Measurements from ENCODE around the gene SIPA1L3.
"Not testable (repeated sequence)": the region's sequence is repeated elsewhere in the genome, so short reads cannot be mapped to it uniquely, and the experiment has no call there.

Gene SIPA1L3

DNA sequence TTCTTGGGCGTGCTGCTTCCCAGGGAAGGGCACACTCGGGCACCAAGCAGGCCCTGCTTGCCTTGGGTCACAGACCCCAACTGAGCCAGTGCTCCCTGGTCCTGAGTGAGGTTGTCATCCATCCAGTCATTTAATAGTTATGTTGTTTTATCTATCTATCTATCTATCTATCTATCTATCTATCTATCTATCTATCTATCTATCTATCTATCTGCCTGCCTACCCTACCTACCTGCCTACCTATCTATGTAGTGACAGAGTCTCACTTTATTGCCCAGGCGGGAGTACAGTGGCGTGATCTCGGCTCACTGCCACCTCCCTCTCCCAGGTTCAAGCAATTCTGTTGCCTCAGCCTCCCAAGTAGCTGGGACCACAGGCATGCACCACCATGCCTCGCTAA is 164.0 kb downstream of the SIPA1L3 start:
- not testable (repeated sequence) for DNase-seq (ENCODE audit: low spot score)

DNA sequence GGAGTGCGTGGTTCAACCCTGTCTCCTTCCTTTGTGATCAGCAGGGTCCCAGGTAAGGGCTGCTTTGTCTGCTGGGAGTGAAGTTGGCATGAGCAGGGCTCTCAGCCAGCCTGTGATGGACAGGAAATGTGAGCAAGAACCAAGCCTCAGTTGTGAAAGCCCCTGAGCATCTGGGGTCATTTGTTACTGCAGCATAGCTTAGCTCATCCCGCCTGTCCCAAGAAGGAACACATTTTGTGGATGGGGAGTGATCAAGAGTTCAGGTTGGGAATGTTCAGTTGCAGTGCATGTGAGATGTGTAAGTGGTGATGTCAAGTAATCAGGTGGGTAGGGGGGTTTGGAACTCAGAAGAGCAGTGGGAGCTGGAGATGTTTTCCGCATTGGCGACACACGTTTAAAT is 164.6 kb downstream of the SIPA1L3 start:
- no peak for DNase-seq (ENCODE audit: low spot score)

DNA sequence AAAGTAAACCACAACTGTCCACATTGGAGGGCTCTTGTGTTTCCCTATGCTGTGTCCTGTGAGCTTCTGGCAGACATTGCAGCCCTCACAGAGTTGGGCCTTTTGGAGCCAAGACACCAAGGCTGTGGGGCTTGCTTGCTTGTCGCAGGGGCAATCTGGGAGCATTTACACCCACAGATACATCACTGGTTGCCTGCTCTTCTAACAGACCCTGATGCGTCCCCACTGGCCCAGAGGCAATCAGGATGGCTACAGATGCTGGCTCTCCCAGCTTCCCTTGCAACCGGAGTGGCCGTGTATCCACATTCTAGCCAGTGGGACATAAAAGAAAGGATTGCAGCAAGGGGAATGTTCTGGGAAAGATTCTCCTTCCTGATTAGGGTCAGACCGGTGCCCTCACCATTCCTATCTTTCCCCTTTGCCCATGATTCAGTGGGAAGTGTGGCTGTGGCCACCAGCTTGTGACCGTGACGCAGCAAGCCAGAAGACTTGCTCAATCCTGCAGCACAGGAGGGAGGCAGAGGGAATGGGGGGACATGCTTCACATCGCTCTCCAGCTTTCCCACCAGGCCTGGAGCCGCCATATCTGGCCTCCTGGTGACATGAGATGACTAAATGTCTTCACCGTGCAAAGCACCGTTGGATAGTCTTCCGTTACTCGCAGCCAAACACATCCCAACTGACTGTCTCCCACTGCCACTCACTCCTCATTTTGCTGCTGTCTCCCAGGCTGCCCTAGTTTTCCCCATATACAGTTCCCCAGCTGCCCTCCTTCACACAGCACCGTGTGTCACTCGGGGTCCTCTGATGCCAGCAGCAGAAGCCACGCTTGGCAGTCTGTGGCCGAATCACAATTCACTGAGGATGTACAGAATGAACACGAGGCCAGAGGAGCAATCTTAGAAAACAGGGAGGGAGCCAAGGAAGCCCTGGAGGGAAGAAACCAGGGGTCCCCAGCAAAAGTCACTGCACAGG is 166.1 kb downstream of the SIPA1L3 start:
- DNase-seq (ENCODE audit: low spot score): no peak

DNA sequence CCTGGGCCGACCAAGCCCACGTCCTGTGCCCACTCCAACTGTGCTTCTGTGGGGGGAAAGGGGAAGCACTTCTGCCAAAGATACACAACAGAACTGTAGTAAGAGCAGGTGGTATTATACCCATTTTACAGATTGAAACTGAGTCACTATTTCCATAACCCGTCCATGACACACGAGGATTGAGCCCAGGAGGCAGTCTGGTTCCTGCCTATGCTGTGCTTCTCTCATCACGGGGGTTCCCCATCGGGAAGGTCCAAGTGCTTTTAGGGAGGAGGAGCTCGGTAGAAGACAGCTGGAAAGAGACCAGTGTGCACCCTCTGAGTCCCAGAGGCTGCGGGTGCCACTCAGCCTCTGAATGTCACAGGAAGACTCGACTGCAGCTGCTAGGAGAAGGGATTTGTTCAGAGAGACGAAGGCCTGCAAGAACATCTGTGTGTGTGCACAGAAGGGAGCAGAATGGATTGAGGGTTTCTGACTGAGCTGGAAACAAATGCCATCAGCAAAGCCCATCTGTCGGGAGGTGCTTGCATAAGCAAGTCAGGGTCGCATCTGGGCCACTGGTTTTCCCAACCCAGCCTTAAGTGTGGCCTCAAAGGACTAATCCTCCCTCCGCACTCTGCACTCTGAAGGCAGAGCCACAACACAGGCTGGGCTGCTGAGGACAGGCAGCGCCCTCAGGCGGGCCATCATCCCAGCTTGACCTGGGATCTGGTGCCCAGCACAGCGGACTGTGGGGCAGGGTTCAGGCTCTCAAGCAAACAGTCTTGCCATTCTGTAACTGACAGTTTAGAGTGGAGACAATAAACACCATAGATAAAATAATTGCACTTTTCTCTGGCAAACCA is 167.1 kb downstream of the SIPA1L3 start:
- no peak for DNase-seq (ENCODE audit: low spot score)

DNA sequence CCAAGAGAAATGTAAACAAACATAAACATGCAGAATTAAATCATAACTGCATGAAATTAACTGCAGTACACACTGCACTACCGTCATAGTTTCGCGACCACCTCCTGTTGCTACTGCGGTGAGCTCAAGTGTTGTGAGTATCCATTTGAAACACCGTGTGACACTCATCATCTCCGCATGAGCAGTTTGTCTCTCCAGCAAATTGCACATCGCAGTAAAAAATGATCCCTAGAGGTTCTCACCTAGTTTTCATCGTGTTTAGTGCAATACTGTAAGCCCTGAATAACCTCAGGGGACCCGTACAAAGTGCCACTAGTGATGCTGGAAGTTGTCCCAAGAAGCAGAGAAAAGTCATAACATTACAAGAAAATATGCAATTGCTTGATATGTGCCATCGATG is 169.3 kb downstream of the SIPA1L3 start:
- DNase-seq (ENCODE audit: low spot score): no peak

DNA sequence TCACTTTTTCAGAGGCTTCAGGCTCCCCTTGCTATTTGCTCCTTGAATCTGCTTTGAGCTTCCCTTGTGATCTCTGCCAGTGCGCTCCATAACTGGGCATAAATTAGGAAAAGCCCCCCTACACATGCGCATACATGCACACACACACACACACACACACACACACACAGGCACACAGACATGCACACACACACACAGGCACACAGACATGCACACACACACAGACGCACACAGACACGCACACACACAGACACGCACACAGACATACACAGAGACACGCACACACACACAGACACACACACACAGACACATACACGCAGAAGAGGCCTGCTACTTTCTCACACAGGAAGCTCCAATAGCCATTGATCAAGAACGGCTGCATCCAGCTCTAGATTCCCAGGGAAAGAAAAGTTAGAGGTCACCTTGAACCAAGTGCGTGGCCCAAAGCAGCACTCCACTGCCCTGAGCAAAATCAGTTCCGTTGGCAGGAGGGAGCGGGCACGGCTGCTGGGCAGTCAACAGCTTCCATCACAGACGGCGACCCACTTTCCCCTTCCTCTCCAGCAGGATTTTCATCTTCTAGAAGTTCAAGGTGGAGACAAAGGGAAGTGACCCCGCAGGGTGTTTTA is 171.4 kb downstream of the SIPA1L3 start:
- no peak for DNase-seq (ENCODE audit: low spot score)

DNA sequence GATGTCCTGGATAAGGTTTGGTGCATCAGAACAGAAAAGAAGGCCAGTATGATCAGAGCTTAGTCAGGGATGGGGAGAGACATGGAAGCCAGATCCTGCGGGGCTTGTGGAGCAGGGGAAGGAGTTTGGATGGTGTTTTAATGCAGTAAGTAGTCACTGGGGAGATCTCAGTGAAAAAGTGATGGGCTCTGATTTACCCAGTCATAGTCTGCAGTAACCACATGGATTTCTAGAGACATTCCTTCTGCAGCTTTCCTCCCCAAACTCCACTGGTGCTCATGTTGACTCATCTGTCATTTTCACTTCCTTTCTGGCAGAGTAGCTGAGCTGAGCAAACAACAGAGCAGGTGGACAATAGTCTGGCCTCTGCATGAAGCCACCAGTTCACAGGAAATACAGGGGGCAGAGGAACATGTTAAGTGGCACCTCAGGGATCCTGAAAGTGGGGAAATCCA is 172.9 kb downstream of the SIPA1L3 start:
- DNase-seq (ENCODE audit: low spot score): no peak

DNA sequence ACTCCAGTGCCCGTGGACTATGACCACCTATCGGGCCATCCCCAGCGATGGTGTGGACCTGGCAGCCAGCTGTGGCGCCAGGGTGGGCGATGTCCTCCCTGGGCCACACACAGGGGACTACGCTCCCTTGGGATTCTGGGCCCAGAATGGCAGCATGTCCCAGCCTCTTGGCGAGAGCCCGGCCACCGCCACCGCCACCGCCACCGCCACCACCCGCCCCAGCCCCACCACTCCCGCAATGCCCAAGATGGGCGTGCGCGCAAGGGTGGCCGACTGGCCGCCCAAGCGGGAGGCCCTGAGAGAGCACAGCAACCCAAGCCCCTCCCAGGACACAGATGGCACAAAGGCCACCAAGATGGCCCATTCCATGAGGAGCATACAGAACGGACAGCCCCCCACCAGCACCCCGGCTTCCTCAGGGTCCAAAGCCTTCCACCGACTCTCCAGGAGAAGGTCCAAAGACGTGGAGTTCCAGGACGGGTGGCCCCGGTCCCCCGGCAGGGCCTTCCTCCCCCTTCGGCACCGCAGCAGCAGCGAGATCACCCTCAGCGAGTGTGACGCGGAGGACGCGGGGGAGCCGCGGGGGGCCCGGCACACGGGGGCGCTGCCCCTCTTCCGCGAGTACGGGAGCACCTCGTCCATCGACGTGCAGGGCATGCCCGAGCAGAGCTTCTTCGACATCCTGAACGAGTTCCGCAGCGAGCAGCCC is 174.7 kb downstream of the SIPA1L3 start:
- DNase-seq (ENCODE audit: low spot score): no peak

DNA sequence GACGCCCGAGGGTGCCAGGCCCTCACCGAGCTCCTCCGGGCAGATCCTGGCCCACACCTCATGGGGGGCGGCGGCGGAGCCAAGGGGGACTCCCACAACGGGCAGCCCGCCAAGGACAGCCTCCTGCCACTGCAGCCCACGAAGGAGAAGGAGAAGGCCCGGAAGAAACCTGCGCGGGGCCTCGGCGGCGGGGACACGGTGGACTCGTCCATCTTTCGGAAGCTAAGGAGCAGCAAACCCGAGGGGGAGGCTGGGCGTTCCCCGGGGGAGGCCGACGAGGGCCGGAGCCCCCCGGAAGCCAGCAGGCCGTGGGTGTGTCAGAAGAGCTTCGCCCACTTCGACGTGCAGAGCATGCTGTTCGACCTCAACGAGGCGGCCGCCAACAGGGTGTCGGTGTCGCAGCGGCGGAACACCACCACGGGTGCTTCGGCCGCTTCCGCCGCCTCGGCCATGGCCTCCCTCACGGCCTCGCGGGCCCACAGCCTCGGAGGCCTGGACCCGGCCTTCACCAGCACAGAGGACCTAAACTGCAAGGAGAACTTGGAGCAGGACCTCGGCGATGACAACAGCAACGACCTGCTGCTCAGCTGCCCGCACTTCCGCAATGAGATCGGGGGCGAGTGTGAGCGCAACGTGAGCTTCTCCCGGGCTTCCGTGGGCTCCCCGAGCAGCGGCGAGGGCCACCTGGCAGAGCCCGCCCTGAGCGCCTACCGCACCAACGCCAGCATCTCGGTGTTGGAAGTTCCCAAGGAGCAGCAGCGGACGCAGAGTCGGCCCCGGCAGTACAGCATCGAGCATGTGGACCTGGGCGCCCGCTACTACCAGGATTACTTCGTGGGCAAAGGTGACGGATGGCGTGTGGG is 175.5 kb downstream of the SIPA1L3 start:
- no peak for DNase-seq (ENCODE audit: low spot score)

DNA sequence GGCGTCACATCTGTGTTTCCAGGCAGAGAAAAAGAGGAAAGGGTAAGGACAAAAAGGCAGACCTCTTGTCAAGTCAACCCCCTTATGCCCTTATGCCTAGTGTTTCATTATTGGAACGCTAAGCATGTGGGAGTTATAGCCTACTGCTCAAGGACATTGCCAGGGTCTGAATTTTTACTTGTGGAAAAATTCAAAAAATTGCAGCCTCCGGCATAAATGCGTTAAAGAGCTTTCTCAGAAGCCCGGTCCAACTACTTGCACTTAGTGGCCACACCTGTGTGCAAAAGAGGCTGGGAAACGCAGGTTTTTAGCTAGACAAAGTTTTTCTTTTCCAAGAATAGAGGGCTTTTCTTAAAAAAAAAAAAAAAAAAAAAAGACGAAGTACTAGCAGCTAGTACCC is 177.2 kb downstream of the SIPA1L3 start:
- no peak for DNase-seq (ENCODE audit: low spot score)

DNA sequence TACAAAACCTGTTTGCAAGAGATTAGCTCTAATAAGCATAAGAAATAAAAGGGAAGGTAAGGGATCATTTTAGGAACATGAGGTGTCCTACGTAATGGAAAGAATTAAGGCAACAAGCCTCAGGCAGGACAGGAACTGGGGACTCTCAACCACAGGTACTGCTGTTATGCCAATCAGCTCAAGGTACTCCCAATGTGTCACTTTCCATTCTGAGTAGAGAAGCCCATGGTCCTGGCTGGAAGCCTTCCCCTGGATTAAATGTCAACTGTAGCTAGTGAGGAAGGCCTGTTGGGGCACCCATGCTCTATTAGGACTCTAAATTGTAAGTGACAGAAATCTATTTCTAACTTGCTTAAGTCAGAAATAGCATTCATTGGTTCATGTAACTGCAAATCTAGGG is 182.4 kb downstream of the SIPA1L3 start:
- DNase-seq (ENCODE audit: low spot score): no peak

DNA sequence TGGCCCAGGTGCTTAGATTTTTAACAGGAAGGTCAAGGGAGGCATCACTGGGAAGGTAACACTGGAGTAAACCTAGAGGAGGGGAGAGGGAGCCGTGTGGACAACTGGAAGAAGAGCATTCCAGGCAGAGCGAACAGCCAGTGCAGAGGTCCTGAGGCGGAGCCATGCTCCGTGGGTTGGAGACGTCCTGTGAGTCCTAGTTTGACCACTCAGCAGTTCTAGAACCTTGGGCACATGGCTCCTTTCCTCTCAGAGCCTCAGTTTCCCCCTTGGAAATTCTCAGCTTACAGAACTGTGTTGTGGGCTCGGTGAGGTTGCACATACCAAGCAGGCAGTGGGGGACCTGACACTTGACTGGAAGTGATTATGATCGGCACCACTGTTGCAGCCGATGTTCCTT is 186.1 kb downstream of the SIPA1L3 start:
- DNase-seq (ENCODE audit: low spot score): no peak

DNA sequence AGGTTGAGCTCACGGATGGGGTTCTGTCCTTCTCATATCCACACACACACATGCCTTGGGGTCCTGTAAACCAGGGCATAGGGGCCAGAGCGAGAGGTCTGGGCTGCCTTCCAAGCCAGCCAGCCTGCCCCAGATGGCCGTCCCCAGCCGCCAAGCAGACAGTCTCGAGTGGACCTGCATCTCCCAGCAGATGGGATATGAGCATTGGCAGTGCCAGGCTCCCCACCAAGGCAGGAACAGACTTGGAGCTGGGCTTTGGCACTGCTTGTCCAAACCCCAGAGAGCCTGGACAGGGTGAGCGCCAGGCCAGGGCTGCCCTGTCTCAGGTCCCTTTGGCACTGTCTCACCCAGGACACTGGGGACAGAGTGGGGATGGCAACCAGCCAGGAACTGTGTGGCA is 186.6 kb downstream of the SIPA1L3 start:
- no peak for DNase-seq (ENCODE audit: low spot score)

DNA sequence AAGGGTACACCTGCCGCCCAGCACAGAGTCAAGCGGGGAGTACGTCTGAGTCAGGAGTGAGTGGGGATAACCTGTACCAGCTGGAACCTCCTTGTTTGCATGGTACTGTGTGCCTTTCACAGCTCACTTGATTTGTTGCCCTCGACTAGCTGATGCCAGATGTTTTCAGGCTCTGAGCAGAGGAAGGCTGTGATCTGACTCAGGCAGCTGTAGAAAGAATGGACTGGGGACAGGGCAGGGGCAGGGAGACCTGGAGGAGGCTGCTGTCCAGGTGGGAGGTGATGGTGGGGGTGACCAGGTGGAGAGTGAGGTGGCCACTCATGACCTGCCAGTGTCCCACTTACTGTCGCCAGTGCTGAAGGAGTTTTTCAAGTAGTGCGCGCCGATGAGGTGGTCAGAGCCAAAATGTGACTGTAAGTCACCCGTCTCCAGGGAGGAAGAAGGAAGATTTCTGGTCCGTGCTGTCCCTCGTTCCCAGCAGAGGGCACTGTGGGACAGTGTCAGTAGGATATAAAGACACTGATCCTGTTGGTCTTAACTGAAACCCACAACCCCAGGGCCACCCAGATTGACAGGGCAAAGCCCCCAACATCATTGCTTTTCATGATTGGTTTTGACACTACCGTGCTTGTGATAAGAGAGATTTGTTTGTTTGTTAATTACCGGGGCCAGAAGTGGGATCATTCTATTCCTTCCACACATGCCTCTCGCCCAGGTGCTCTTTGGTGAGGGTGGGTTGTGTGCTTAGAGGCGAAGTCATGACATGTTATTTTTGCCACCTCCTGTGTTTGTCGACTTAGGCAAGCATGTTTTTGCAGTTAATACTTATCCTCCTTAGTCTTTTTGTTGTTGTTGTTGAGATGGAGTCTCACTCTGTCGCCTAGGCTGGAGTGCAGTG is 188.7 kb downstream of the SIPA1L3 start:
- DNase-seq (ENCODE audit: low spot score): peak; percentile 36

DNA sequence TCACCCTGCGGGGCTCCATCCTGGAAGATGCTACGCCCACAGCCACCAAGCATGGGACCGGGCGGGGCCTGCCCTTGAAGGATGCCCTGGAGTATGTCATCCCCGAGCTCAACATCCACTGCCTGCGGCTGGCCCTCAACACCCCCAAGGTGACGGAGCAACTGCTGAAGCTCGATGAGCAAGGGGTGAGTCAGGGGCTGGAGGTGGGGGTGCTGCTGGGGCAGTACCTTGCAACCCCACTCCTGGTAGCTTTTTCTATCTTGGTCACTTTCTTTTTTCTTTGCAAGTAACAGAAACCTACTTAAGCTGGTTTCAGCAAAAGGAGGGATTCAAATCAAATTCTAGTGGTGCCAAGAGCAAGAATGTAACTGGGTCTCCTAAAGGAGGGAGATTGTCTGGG is 193.0 kb downstream of the SIPA1L3 start:
- DNase-seq (ENCODE audit: low spot score): no peak

DNA sequence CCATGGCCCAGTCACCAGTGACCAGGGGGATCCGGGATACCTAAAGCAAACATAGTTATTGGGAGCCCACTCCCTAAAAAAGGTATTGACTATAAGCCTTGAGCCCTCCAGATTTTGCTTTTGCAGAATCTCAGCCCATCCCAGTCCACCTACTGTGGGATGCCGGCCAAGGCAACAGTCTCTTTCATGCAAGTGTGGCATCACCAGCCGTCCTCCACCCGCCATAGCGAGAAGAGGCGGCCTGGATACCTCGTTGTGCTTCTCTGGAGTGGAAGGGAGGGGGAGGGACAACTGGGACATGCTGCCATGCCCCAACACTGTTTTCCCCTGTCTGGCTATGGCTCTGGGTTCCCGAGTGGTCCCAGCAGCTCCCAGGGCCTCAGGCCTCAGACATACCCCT is 193.6 kb downstream of the SIPA1L3 start:
- no peak for DNase-seq (ENCODE audit: low spot score)

DNA sequence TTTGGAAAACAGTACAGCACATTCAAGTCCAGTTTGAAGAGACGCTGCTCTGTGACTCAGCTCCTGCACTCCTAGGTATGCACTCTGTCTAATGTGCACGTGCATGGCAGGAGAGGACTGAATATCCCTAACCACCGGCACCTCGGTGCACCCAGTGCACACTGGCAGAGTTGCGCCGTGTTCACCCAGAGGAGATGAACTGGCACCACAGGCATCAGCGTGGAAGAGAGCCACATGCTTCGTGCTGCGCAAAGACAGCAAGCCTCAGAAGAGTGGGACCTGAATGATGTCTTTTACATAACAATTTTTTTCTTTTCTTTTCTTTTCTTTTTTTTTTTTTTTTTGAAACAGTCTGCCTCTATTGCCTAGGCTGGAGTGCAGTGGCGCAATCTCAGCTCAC is 194.7 kb downstream of the SIPA1L3 start:
- no peak for DNase-seq (ENCODE audit: low spot score)

DNA sequence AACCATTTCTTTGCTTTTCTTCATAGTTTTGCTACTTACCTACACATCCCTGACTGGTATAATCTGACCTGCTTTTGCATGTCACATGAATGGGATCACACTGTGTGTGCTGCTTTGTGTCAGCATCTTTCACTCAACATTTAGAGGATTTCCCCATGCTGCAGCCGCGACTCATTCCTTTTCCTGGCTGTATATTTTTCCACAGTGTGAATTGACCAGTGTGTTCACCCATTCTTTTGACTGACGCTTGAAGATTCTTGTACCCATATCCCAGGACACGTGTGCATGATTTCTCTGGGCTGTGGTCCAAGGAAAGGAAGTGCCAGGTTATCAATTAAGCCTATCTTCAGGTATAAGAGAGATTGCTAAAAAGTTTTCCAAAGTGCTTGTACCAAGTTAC is 198.6 kb downstream of the SIPA1L3 start:
- DNase-seq (ENCODE audit: low spot score): no peak

DNA sequence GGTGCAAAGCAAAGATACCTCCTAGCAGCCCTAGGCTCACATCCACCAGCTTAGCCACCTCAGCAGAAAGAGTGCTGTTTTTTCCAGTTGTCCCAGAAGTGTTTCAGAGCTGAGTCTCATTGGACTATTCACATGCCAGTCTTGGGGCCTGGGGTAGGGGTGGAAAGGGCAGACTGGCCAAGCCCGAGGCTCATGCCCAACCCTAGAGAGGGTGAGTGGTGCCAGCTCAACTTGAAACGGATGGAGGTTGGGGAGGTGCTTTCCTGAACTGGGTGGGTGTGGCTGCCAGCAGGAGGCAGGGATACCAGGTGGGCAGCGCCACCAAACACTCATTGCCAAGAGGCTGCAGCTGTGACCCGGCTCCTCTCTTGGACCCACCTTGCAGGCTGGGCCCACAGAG is 200.1 kb downstream of the SIPA1L3 start:
- no peak for DNase-seq (ENCODE audit: low spot score)

DNA sequence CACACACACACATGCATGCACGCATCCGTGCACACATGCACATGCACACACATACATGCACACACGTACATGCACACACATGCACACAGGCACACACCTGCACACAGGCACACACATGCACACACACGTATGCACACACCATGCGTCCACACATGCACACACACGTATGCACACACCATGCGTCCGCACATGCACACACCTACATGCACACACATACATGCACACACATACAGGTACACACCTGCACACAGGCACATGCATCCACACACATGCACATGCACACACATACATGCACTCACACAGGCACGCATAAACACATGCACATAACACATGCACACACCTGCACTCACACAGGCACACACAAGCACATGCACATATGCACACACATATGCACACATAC is 204.9 kb downstream of the SIPA1L3 start:
- DNase-seq (ENCODE audit: low spot score): no peak
